Chondrocyte (in vitro differentiated cells): ENCODE measurements around the gene ENTR1. TPM values are rescaled to one million over a fixed set of nuclear protein-coding genes. Genes with fewer than 3 reads are reported as not detected.

ENCODE experiments used
- DNase-seq: peaks from one replicate; pipeline ENCODE4 v3.0.0; 2021; ENCODE audit warnings: mixed read lengths, low spot score
- H3K27ac Mint-ChIP-seq: one replicate; pipeline ENCODE4 v1.8.0; 2021; ENCODE audit warnings: mild to moderate bottlenecking, moderate library complexity, mixed read lengths; ENCODE audit not compliant: unreplicated experiment
- H3K27me3 Mint-ChIP-seq: 2 replicates; pipeline ENCODE4 v1.8.0; 2021; ENCODE audit warnings: low read depth, mixed read lengths
- H3K36me3 Mint-ChIP-seq: 2 replicates; pipeline ENCODE4 v1.8.0; 2021; ENCODE audit warnings: low read depth, mixed read lengths
- H3K4me1 Mint-ChIP-seq: 2 replicates; pipeline ENCODE4 v1.8.0; 2021; ENCODE audit warnings: low read depth, mild to moderate bottlenecking, mixed read lengths
- H3K4me3 Mint-ChIP-seq: one replicate; pipeline ENCODE4 v1.8.0; 2021; ENCODE audit warnings: mild to moderate bottlenecking, moderate library complexity, mixed read lengths; ENCODE audit not compliant: unreplicated experiment
- H3K9me3 Mint-ChIP-seq: 2 replicates; pipeline ENCODE4 v1.8.0; 2021; ENCODE audit warnings: low read depth, mixed read lengths
- CTCF ChIP-seq: fragments of 200-600 bp; sonication (generic); IDR thresholded peaks from 2 replicates; pipeline ENCODE4 v1.5.0; 2021; ENCODE audit warnings: antibody characterized with exemption, mild to moderate bottlenecking, moderate library complexity
- total RNA-seq: library from RNA; stranded (reverse); gene quantifications from 3 replicates; pipeline ENCODE4 v1.2.1, GENCODE V29; 2021

ENTR1 gene
- total RNA-seq, 1 donor from 2014 or later, result 49.6 TPM

DNA sequence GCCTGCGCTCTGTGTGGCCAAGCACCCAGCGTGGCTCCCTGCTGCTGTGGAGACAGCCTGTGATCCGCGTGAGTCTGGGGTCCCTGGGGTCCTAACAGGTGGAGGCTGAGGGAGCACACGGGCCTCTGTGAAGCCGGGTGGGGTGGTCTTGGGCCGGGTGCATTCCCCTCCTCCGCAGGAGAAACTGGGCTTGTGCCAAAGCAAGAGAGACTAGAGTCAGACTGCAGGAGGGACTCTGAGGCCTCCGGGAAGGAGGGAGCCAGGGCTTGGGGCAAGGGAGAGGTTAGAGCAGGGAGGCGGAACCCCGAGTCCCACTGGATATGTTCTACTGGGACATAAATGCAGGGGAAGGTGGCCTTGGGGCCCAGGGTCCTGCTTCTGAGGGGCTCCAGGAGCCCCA, 57.3 kb downstream of the ENTR1 start:
- no peaks in the 10 kb centered on the region for H3K9me3 Mint-ChIP-seq
- no peak for TF ChIP-seq CTCF
- no peaks in the 10 kb centered on the region for H3K27me3 Mint-ChIP-seq
- H3K4me3 Mint-ChIP-seq, result no peak overlapping the region
- H3K27ac Mint-ChIP-seq, result no peak overlapping the region
- H3K36me3 Mint-ChIP-seq, result no peaks in the 10 kb centered on the region
- H3K4me1 Mint-ChIP-seq, result peaks cover 11% of the 10 kb centered on the region
- DNase-seq, result no peak

GRCh38 chr9:136352682-136353081, 57.7 kb downstream of the ENTR1 start:
- DNase-seq, result no peak

More at GRCh38 chr9:136352682-136353081, 57.7 kb downstream of the ENTR1 start:
- Mint-ChIP-seq H3K4me1 (peaks cover 11% of the 10 kb centered on the region), H3K4me3 (no peak overlapping the region), H3K9me3 (no peaks in the 10 kb centered on the region), H3K36me3 (no peaks in the 10 kb centered on the region), H3K27me3 (no peaks in the 10 kb centered on the region), H3K27ac (no peak overlapping the region)
- no peak for TF ChIP-seq CTCF

Other genes with a start within 250 kb of the ENTR1 start
- gene LHX3, start 205.5 kb downstream of the ENTR1 start, total RNA-seq, result not detected in 3 replicates
- 14.3 to 17.1 TPM (median 15.3 TPM) in 3 replicates for gene QSOX2, start 164.8 kb downstream of the ENTR1 start, total RNA-seq
- not detected in 3 replicates for gene CCDC187, start 106.5 kb downstream of the ENTR1 start, total RNA-seq
- 25.3 to 43.5 TPM (median 40.0 TPM) in 3 replicates for gene GPSM1, start 83.1 kb downstream of the ENTR1 start, total RNA-seq
- 16.4 to 19.9 TPM (median 17.7 TPM) in 3 replicates for gene DNLZ, start 46.9 kb downstream of the ENTR1 start, total RNA-seq
- gene CARD9, start 36.9 kb downstream of the ENTR1 start, total RNA-seq, result 0.22 to 2.4 TPM (median 1.9 TPM) in 3 replicates
- 7.6 to 8.4 TPM (median 7.9 TPM) in 3 replicates for gene SNAPC4, start 10.4 kb downstream of the ENTR1 start, total RNA-seq
- 42.5 to 64.8 TPM (median 43.9 TPM) in 3 replicates for gene PMPCA, start within 50 bp of the ENTR1 start, total RNA-seq
- 12.9 to 14.1 TPM (median 13.2 TPM) in 3 replicates for gene INPP5E, start 29.2 kb upstream of the ENTR1 start, total RNA-seq
- 91.7 to 95.7 TPM (median 93.4 TPM) in 3 replicates for gene SEC16A, start 72.4 kb upstream of the ENTR1 start, total RNA-seq
- gene NOTCH1, start 135.4 kb upstream of the ENTR1 start, total RNA-seq, result 11.6 to 28.7 TPM (median 27.5 TPM) in 3 replicates